Right lobe of liver (tissue), 4 donors: ENCODE data around the gene RHBDL1.

Experiments used
- CTCF ChIP-seq, 4 donors: fragments of 200-600 bp in 3 of 4; fragments of 450-650 bp in 1 of 4; IDR thresholded peaks; one replicate each; pipeline versions ENCODE4 v1.5.1 to v1.8.0; 2016 to 2022; ENCODE audit warnings: antibody characterized with exemption in 4 of 4, mild to moderate bottlenecking in 2 of 4
- POLR2A ChIP-seq: fragments of 450-650 bp; IDR thresholded peaks from one replicate; pipeline ENCODE4 v1.6.1; 2017; ENCODE audit warnings: antibody characterized with exemption, mild to moderate bottlenecking
- donor health status: DM: no; HTN: no; CAD: no.
- donor health status: DM: no; HTN: no; CAD: no.
- donor health status: DM: no; HTN: yes; CAD: no.

GRCh38 chr16:634996-635395 is 40.5 kb upstream of the RHBDL1 start:
- TF ChIP-seq POLR2A (no peak), CTCF (IDR thresholded peaks at IDR 0.05) (no peak)
